ENCODE results near the gene SPI1.

SPI1 gene

DNA sequence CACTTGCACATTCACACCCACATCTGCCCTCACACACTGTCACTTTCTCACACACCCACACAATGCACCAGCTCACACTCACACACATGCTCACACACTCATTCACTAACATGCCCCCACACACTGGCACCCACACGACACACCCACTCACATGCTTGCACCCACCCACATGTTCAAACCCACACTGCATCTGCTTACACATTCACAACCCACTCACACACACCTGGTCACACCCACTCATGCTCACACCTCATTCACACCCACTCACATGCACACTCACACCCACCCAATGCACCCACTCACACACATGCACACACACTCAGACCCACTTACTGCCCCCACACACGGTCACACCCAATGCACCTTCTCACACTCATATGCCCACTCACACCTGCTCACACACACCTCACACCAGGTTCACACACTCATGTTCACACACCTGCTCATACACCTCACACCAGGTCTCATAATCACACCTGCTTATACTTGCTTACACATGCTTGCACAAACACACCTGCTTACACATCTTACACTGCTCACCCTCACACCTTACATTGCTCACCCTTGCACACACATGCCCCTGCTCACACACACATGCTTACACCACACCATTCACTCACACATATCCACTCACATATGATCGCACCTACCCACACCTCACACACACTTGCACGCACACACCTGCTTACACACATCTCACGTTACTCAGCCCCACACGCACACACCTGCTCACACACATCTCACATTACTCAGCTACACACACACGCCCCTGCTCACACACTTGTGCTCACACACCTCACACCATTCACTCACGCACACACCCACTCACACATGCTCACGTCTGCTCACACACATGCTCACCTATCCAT is 22.0 kb downstream of the SPI1 start:
- no peak for DNase-seq

DNA sequence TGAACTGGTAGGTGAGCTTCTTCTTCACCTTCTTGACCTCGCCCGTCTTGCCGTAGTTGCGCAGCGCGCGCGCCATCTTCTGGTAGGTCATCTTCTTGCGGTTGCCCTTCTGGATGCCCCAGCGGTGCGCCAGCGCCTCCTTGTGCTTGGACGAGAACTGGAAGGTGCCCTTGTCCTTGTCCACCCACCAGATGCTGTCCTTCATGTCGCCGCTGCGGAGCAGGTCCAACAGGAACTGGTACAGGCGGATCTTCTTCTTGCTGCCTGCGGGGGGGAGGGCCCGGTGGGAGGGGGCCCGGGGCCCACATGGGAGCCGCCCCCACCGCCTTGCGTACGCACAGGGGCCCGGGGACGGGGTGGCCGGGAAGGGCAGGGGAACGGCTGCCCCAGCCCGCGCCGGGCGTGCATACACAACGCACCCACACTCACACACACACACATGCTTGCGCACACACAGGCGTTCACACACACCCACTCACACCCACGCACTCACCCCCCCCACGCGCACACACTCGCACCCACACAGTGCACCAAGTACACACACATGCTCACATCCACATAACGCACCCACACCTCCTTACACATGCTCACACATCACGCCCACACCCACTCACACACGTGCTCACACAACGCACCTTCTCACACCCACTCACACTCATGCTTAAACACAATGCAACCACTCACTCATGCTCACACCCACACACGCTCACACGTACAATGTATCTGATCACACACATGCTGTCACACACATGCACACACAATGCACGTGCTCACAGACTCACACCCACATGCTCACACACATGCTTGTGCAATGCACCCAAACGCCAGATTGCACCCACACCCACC is 22.8 kb downstream of the SPI1 start:
- no peak for DNase-seq

- DNase-seq = no peak
Measured at GRCh38 chr11:47354913-47355282, 23.4 kb downstream of the SPI1 start.

- no peak for DNase-seq
Measured at GRCh38 chr11:47353978-47354774, 24.2 kb downstream of the SPI1 start.

DNA sequence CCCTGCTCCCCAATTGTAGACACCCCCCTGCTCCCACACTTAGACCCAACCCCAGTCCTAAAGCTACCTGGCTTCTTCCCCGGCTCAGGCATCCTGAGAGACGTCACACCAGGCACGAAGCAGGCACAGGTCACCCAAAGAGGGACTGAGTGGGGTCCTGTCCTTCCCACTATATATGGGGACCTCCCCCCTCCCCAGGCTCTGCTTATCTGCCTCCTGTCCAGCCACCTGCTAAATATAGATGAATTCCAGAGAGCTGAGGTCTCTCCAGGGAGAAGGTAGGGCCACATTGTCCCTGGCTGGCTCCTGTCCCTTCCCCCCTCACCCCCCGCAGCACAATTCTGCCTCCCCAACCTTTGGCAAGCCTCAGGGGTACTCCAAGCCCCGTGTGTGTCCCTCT is 25.8 kb downstream of the SPI1 start, which contains the start of gene MYBPC3:
Gene MYBPC3 (minus strand): TSS at position 147 of the 400 bp plus-strand sequence. CDS start 55 bp downstream, at position 92.
- DNase-seq = no peak

DNA sequence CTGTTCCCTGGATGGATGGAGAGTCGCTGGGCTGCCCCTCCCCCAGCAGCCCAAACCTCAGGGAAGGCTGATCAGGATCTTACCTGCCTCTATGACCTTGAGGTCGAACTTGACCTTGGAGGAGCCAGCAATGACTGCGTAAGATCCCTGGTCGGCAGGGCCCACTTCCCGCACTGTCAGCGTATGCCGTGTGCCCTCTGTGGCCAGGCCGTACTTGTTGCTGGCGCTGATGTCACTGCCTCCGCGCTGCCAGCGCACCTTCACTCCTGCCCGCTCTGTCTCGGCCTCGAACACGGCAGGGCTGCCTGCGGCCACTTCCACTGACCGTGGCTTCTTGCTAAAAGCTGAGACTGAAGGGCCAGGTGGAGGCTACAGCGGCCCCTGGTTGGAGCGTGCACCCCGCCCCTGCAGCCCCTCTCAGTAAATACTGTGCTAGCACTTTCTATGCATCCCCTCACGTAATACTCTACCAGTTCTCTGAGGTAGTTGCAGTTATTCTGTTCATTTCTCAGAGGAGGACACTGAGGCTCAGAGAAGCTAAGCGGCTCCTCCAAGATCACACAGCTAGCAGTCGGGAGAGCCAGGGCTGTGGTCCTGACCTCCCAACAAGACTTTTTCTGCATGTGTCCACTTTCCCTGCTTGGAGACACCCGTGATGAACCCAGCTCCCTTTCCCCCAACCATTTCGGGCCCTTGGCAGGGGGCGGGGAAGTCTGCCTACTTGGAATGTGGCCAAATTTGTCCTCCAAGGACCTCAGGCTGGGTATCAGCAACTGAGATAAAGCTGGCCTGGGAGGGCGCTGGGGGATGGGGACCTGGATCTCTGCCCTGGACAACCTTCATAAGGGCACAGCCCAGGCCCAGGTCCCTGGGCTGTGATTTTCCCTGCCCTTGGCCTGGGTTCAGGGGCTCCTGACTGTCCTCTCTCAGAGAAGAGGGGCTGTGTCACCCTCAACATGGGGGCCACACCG is 26.9 kb downstream of the SPI1 start:
- no peak for DNase-seq

GRCh38 chr11:47350315-47350714 is 28.0 kb downstream of the SPI1 start:
- no peak for DNase-seq

- DNase-seq = no peak
Measured at GRCh38 chr11:47349521-47350095, 28.7 kb downstream of the SPI1 start.

GRCh38 chr11:47348859-47349258 is 29.5 kb downstream of the SPI1 start:
- no peak for DNase-seq

DNA sequence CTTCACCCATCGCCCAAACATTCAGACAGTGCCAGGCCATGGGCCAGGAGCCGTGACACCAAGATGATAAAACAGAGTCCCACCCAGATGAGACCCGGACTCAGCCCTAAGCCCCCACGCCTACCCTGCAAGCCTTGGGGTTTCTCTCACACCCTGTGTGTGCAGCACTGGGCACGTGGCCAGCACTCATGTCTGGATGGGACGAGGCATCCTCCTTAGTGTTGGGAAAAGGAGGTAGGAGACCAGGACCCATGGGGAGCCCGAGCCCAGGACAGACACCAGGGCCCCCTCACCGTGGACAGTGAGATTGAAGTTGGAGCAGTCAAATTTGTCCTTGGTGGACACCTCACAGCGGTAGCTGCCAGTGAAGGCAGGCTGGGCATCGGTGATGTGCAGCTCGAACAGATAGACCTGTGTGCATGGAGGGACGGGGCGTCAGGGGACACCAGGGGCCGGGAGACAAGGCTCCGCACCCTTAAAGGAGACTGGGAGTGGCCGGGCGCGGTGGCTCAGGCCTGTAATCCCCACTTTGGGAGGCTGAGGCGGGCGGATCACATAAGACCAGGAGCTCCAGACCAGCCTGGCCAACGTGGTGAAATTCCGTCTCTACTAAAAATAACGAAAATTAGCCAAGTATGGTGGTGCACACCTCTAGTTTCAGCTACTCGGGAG is 30.1 kb downstream of the SPI1 start:
- DNase-seq = no peak

DNA sequence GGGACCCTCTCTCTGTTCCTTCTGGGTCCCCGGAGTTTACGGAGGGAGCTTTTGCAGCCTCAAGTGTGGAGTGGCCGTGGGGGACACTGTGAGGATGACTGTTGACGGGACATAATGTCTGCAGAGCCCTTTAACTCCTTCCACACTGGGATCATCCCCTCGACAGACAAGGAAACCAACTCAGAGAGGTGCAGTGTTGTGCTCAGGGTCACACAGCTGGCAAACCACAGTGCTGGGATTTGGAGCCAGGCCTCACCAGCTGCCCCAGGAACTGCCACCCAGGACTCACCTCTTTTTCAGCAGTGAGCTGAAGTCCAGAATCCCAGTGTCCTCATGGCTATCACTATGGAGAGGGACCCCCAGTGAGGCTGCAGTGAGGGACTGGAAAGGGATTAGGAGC is 31.2 kb downstream of the SPI1 start:
- DNase-seq = no peak

DNA sequence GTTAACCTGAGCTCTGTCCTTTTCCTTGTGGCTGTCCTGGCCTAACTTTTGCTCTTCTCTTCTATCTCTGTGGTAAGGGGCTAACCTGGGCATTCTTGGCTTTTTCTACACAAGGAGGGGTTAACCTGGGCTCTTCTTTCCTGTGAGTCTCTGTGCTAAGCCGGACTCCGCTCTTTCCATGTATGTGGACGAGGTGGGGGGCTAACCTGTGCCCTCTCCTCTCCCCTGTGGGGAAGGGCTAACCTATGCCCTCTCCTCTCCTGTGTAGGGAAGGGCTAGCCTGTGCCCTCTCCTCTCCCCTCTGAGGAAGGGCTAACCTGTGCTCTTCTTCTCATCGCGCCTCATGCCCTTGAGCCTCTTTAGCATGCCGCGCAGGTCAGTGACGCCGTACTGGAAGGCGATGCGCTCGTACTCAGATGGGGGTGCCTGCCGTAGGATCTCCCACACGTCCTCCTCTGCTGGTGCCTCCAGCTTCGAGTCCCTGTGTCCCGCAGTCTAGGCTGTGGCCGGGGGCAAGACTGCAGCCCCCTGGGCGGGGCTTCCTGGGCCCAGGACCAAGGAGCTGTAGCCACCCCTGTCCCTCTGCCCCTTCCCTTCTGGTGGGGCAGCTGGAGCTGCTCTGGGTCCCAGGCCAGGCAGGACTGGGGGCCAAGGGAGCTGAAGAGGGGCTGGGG is 32.3 kb downstream of the SPI1 start:
- DNase-seq = no peak

DNA sequence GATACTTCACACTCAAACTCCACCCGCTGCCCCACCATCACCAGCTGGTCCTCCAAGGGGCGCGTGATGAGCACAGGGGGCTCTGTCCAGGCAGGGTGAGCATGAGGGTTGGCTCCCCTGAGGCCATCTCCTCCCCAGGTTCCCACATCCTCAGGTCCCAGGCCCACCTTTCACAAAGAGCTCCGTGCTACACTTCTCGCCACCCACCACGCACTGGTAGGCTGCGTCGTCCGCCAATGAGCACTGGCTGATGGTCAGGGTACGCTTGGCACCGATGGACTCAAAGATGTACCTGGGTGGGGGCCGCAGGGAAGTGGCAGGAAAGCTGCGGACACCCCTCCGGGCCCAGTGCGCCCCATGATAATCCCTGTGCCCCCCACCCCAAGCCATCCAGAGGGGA is 35.5 kb downstream of the SPI1 start:
- no peak for DNase-seq

GRCh38 chr11:47342036-47342803 is 36.1 kb downstream of the SPI1 start:
- DNase-seq = no peak

GRCh38 chr11:47340980-47341775 is 37.2 kb downstream of the SPI1 start:
- DNase-seq = no peak

GRCh38 chr11:47340010-47340409 is 38.3 kb downstream of the SPI1 start:
- no peak for DNase-seq

- DNase-seq = no peak
Measured at GRCh38 chr11:47338396-47339241, 39.7 kb downstream of the SPI1 start.

Data from effector CD8-positive, alpha-beta T cell (primary cell).